SJCRH30 (cell line): ENCODE results near the gene NXN. TPM values are rescaled to one million over a fixed set of nuclear protein-coding genes. Genes with fewer than 3 reads are reported as not detected.
"Not testable (repeated sequence)": the region's sequence is repeated elsewhere in the genome, so short reads cannot be mapped to it uniquely, and the experiment has no call there.

Experiments used
- DNase-seq, 2 experiments: peaks; one replicate each; pipeline ENCODE4 v3.0.0-alpha.2; 2015 to 2020
- H3K27ac ChIP-seq: fragments of 250-450 bp; sonication (Bioruptor Pico); 2 replicates; pipeline ENCODE4 v1.5.1; 2020; ENCODE audit warnings: mild to moderate bottlenecking, moderate library complexity
- H3K27me3 ChIP-seq: fragments of 250-450 bp; sonication (Bioruptor Pico); 2 replicates; pipeline ENCODE4 v1.5.1; 2020; ENCODE audit warnings: mild to moderate bottlenecking, moderate library complexity
- H3K36me3 ChIP-seq: fragments of 250-450 bp; sonication (Bioruptor Pico); 2 replicates; pipeline ENCODE4 v1.5.1; 2020; ENCODE audit warnings: mild to moderate bottlenecking, moderate library complexity
- H3K4me1 ChIP-seq: fragments of 250-450 bp; sonication (Bioruptor Pico); 2 replicates; pipeline ENCODE4 v1.5.1; 2020; ENCODE audit warnings: mild to moderate bottlenecking, moderate library complexity
- H3K4me3 ChIP-seq: fragments of 250-450 bp; sonication (Bioruptor Pico); 2 replicates; pipeline ENCODE4 v1.5.1; 2020; ENCODE audit warnings: mild to moderate bottlenecking, moderate library complexity
- H3K9me3 ChIP-seq: fragments of 250-450 bp; sonication (Bioruptor Pico); replicated peaks from 2 replicates; pipeline ENCODE4 v1.5.1; 2020; ENCODE audit warnings: mild to moderate bottlenecking, moderate library complexity
- total RNA-seq: library from RNA; depleted of rRNA; stranded (reverse); fragments of >200 nt; shearing (Covaris generic); gene quantifications from 2 replicates; pipeline ENCODE4 v1.2.3, GENCODE V29; 2014

NXN gene
- total RNA-seq, 1 experiment from 2014 or later: 35.2 TPM

- not testable (repeated sequence) for H3K4me1 ChIP-seq, H3K9me3 ChIP-seq, H3K27ac ChIP-seq, DNase-seq, H3K4me3 ChIP-seq, H3K36me3 ChIP-seq, H3K27me3 ChIP-seq
These were observed 173.7 kb downstream of the NXN start for GRCh38 chr17:805886-806285.

- H3K9me3 ChIP-seq: no peaks in the 10 kb centered on the region
- no peaks in the 10 kb centered on the region for H3K27me3 ChIP-seq
- no peak overlapping the region for H3K4me3 ChIP-seq
- DNase-seq: no peak
- no peaks in the 10 kb centered on the region for H3K36me3 ChIP-seq
- no peak overlapping the region for H3K27ac ChIP-seq
- no peaks in the 10 kb centered on the region for H3K4me1 ChIP-seq
These were observed 174.8 kb downstream of the NXN start for GRCh38 chr17:804541-805435.

GRCh38 chr17:802901-803881 lies 176.4 kb downstream of the NXN start:
- H3K27me3 ChIP-seq: no peaks in the 10 kb centered on the region
- H3K27ac ChIP-seq: no peak overlapping the region
- no peaks in the 10 kb centered on the region for H3K36me3 ChIP-seq
- no peaks in the 10 kb centered on the region for H3K9me3 ChIP-seq
- no peak overlapping the region for H3K4me3 ChIP-seq
- DNase-seq: no peak
- H3K4me1 ChIP-seq: no peaks in the 10 kb centered on the region

GRCh38 chr17:802481-802880 lies 177.1 kb downstream of the NXN start:
- Histone ChIP-seq H3K4me3 (no peak overlapping the region), H3K4me1 (no peaks in the 10 kb centered on the region), H3K36me3 (no peaks in the 10 kb centered on the region), H3K9me3 (no peaks in the 10 kb centered on the region), H3K27me3 (no peaks in the 10 kb centered on the region), H3K27ac (no peak overlapping the region)
- DNase-seq: no peak

GRCh38 chr17:801660-802059 lies 177.9 kb downstream of the NXN start:
- no peak overlapping the region for H3K4me3 ChIP-seq
- no peaks in the 10 kb centered on the region for H3K9me3 ChIP-seq
- H3K27ac ChIP-seq: no peak overlapping the region
- H3K27me3 ChIP-seq: no peaks in the 10 kb centered on the region
- H3K4me1 ChIP-seq: no peaks in the 10 kb centered on the region
- no peak for DNase-seq
- H3K36me3 ChIP-seq: no peaks in the 10 kb centered on the region

- no peaks in the 10 kb centered on the region for H3K4me1 ChIP-seq
- no peaks in the 10 kb centered on the region for H3K9me3 ChIP-seq
- H3K27ac ChIP-seq: no peak overlapping the region
- no peak overlapping the region for H3K4me3 ChIP-seq
- no peaks in the 10 kb centered on the region for H3K36me3 ChIP-seq
- no peaks in the 10 kb centered on the region for H3K27me3 ChIP-seq
- no peak for DNase-seq
These were observed 178.9 kb downstream of the NXN start for GRCh38 chr17:800446-801242.

GRCh38 chr17:799261-799660 lies 180.3 kb downstream of the NXN start:
- Histone ChIP-seq H3K27me3 (no peaks in the 10 kb centered on the region), H3K4me1 (no peaks in the 10 kb centered on the region), H3K9me3 (no peaks in the 10 kb centered on the region), H3K36me3 (no peaks in the 10 kb centered on the region), H3K4me3 (no peak overlapping the region), H3K27ac (no peak overlapping the region)
- no peak for DNase-seq

- Histone ChIP-seq H3K9me3 (no peaks in the 10 kb centered on the region), H3K36me3 (no peaks in the 10 kb centered on the region), H3K27me3 (no peaks in the 10 kb centered on the region), H3K4me3 (no peak overlapping the region), H3K4me1 (no peaks in the 10 kb centered on the region), H3K27ac (no peak overlapping the region)
- DNase-seq: no peak
These were observed 181.3 kb downstream of the NXN start for GRCh38 chr17:798246-798645.

- Histone ChIP-seq H3K27ac (no peak overlapping the region), H3K4me1 (no peaks in the 10 kb centered on the region), H3K9me3 (no peaks in the 10 kb centered on the region), H3K27me3 (no peaks in the 10 kb centered on the region), H3K4me3 (no peak overlapping the region), H3K36me3 (no peaks in the 10 kb centered on the region)
- no peak for DNase-seq
These were observed 182.2 kb downstream of the NXN start for GRCh38 chr17:797236-797840.

- no peak for DNase-seq
- no peaks in the 10 kb centered on the region for H3K9me3 ChIP-seq
- H3K27me3 ChIP-seq: no peaks in the 10 kb centered on the region
- no peaks in the 10 kb centered on the region for H3K4me1 ChIP-seq
- H3K4me3 ChIP-seq: no peak overlapping the region
- no peaks in the 10 kb centered on the region; the same call in 1 of the 2 replicates for H3K36me3 ChIP-seq
- H3K27ac ChIP-seq: no peak overlapping the region
These were observed 183.0 kb downstream of the NXN start for GRCh38 chr17:796609-797008.

GRCh38 chr17:795721-796120 lies 183.9 kb downstream of the NXN start:
- DNase-seq: no peak
- peaks cover 3% of the 10 kb centered on the region; the same call in 1 of the 2 replicates for H3K36me3 ChIP-seq

GRCh38 chr17:795276-795675 lies 184.3 kb downstream of the NXN start:
- Histone ChIP-seq H3K4me3 (no peak overlapping the region), H3K9me3 (no peaks in the 10 kb centered on the region), H3K27ac (no peak overlapping the region), H3K4me1 (no peaks in the 10 kb centered on the region), H3K36me3 (peaks cover 3% of the 10 kb centered on the region; the same call in 1 of the 2 replicates), H3K27me3 (no peaks in the 10 kb centered on the region)
- no peak for DNase-seq

More at GRCh38 chr17:795721-796120, 183.9 kb downstream of the NXN start:
- Histone ChIP-seq H3K9me3 (no peaks in the 10 kb centered on the region), H3K4me1 (no peaks in the 10 kb centered on the region), H3K4me3 (no peak overlapping the region), H3K27ac (no peak overlapping the region), H3K27me3 (no peaks in the 10 kb centered on the region)

- Histone ChIP-seq H3K27ac (no peak overlapping the region), H3K4me3 (no peak overlapping the region), H3K4me1 (no peaks in the 10 kb centered on the region), H3K9me3 (no peaks in the 10 kb centered on the region), H3K27me3 (no peaks in the 10 kb centered on the region), H3K36me3 (peaks cover 3% of the 10 kb centered on the region; the same call in 1 of the 2 replicates)
- no peak for DNase-seq
These were observed 184.7 kb downstream of the NXN start for GRCh38 chr17:794876-795275.

- Histone ChIP-seq H3K9me3 (no peaks in the 10 kb centered on the region), H3K27me3 (no peaks in the 10 kb centered on the region), H3K27ac (no peak overlapping the region), H3K36me3 (peaks cover 7% of the 10 kb centered on the region), H3K4me3 (no peak overlapping the region), H3K4me1 (no peaks in the 10 kb centered on the region)
- no peak for DNase-seq
These were observed 187.3 kb downstream of the NXN start for GRCh38 chr17:792277-792676.
